Right lobe of liver (tissue), 6 donors: ENCODE data around the gene PRND. TPM values are rescaled to one million over a fixed set of nuclear protein-coding genes. Genes with fewer than 3 reads are reported as not detected.

ENCODE experiments used
- ATAC-seq, 4 donors: fragments of 200-7000 bp; cut with Tn5 transposase; one replicate each; pipeline ENCODE4 v1.9.1; 2020; ENCODE audit warnings: mild to moderate bottlenecking in 4 of 4, moderate library complexity in 4 of 4
- DNase-seq, 3 donors: peaks; one replicate each; pipeline ENCODE4 v3.0.0-alpha.2; 2020
- H3K27ac ChIP-seq, 3 donors: fragments of 200-600 bp; one replicate each; pipeline ENCODE4 v1.8.0; 2022
- H3K27me3 ChIP-seq, 2 donors: fragments of 200-600 bp; one replicate each; pipeline ENCODE4 v1.8.0; 2022
- H3K36me3 ChIP-seq, 4 donors: fragments of 200-600 bp; sonication (generic) in 1 of 4; one replicate each; pipeline versions ENCODE4 v1.5.1 to v1.8.0; 2017 to 2022; ENCODE audit warnings: control low read depth in 1 of 4
- H3K4me1 ChIP-seq, 4 donors: fragments of 200-600 bp; sonication (generic) in 1 of 4; one replicate each; pipeline versions ENCODE4 v1.5.1 to v1.8.0; 2017 to 2022; ENCODE audit warnings: control low read depth in 1 of 4
- H3K4me3 ChIP-seq, 3 donors: fragments of 200-600 bp; one replicate each; pipeline ENCODE4 v1.8.0; 2022
- H3K9me3 ChIP-seq, 4 donors: fragments of 200-600 bp; sonication (generic) in 1 of 4; one replicate each; pipeline versions ENCODE4 v1.5.1 to v1.8.0; 2017 to 2022; ENCODE audit warnings: control low read depth in 1 of 4
- POLR2A ChIP-seq: fragments of 450-650 bp; IDR thresholded peaks from one replicate; pipeline ENCODE4 v1.6.1; 2017; ENCODE audit warnings: antibody characterized with exemption, mild to moderate bottlenecking
- WGBS: methylation state at CpG from one replicate; pipeline ENCODE4 v1.1.6; 2018; ENCODE audit warnings: low coverage, low lambda C conversion rate; ENCODE audit not compliant: insufficient coverage; ENCODE audit errors: missing lambda C conversion rate; 5-methylcytosine and 5-hydroxymethylcytosine counted together
- intact Hi-C, 2 donors: fragments of 100-400 bp; cut with DNase I; formaldehyde crosslinking; loops; one replicate each; pipeline versions ENCODE4 v1.11.2 to v1.14.1; 2022
- long read RNA-seq: library from polyadenylated mRNA; unstranded; transcript quantifications from one replicate; pipeline ENCODE4 v2.0.0, GENCODE V29; 2019
- total RNA-seq, 6 experiments: library from RNA; depleted of rRNA in 2 of 6; stranded (reverse); fragments of >200 nt in 2 of 6; fragmentation: NEBNext Ultra II Directional in 3 of 6; extraction: Animal tissue kit (Norgen Biotek cat#: 25700) in 3 of 6; gene quantifications; one replicate each; pipeline versions ENCODE4 v1.1.0 to v1.2.4, GENCODE V29; 2016 to 2023
- TF ChIP-seq, protein P1 (sequence below), 4 donors: fragments of 200-600 bp in 3 of 4; fragments of 450-650 bp in 1 of 4; IDR thresholded peaks; one replicate each; pipeline versions ENCODE4 v1.5.1 to v1.8.0; 2016 to 2022; ENCODE audit warnings: antibody characterized with exemption in 4 of 4, mild to moderate bottlenecking in 2 of 4
- donor health status: DM: no; HTN: yes; CAD: no.
- donor health status: DM: no; HTN: no; CAD: no.
- donor health status: DM: no; HTN: no; CAD: no.
- donor health status: DM: no; HTN: yes; CAD: no.
- donor health status: DM: no; HTN: yes; CAD: no.

Gene PRND, protein sequence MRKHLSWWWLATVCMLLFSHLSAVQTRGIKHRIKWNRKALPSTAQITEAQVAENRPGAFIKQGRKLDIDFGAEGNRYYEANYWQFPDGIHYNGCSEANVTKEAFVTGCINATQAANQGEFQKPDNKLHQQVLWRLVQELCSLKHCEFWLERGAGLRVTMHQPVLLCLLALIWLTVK
- not detected for total RNA-seq
- long read RNA-seq = 0 reads

DNA sequence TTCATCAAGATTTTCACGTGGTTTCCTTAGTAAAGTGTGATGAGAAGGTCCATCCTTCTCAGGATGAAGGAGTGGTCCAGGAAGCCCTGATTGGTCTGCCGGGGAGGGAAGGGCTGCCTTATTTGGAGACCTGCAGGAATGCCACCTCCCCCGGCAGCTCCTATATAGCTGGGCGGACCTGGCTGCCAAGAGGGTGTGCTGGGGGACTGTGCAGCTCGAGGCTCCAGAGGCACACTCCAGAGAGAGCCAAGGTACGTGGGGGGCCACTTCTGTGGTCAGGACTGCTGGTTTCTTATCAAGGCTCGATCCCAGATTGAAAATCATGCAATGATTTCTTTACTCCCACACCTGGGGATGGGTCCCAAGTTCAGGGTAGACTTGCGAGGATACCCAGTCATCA lies at the start of gene PRND:
Gene PRND (plus strand): TSS at position 191 of the 400 bp plus-strand sequence. CDS start 2,643 bp downstream, outside the sequence.
- Histone ChIP-seq H3K4me1 (peaks cover 0 to 5% (median 0%) of the 10 kb centered on the region in 4 donors), H3K9me3 (no peaks in the 10 kb centered on the region), H3K27me3 (no peaks in the 10 kb centered on the region), H3K4me3 (no peak within 1 kb of the TSS), H3K36me3 (no peaks in the 10 kb centered on the region), H3K27ac (no peak within 1 kb of the TSS)
- no peak for TF ChIP-seq POLR2A
- TF ChIP-seq, protein P1, sequence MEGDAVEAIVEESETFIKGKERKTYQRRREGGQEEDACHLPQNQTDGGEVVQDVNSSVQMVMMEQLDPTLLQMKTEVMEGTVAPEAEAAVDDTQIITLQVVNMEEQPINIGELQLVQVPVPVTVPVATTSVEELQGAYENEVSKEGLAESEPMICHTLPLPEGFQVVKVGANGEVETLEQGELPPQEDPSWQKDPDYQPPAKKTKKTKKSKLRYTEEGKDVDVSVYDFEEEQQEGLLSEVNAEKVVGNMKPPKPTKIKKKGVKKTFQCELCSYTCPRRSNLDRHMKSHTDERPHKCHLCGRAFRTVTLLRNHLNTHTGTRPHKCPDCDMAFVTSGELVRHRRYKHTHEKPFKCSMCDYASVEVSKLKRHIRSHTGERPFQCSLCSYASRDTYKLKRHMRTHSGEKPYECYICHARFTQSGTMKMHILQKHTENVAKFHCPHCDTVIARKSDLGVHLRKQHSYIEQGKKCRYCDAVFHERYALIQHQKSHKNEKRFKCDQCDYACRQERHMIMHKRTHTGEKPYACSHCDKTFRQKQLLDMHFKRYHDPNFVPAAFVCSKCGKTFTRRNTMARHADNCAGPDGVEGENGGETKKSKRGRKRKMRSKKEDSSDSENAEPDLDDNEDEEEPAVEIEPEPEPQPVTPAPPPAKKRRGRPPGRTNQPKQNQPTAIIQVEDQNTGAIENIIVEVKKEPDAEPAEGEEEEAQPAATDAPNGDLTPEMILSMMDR (IDR thresholded peaks at IDR 0.05) = no peak
- 60% methylated on average over 2 of the region's 8 CpGs for WGBS
- DNase-seq (no peak), ATAC-seq (no peak)
- intact Hi-C loops = loop anchor here in 1 of 2 donors (5.0 kb wide), 1 partner anchor 114 kb away; no protein-coding TSS in a partner anchor

DNA sequence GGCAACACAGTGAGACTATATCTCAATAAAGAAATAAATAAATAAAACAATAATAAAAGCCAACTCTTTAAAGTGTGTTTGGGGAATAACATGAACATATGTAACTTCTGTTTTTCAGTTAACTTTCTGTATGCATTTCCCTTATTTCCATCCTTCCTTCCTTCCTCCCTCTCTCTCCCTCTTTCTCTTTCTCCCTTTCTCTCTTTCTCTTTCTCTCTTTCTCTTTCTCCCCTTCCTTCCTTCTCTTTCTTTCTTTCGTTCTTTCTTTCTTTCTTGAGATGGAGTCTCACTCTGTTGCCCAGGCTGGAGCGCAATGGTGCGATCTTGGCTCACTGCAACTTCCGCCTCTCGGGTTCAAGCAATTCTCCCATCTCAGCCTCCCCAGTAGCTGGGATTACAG lies 48.8 kb upstream of the PRND start:
- Histone ChIP-seq H3K4me3 (no peak overlapping the region), H3K27ac (no peak overlapping the region), H3K4me1 (no peaks in the 10 kb centered on the region), H3K27me3 (no peaks in the 10 kb centered on the region), H3K9me3 (no peaks in the 10 kb centered on the region), H3K36me3 (no peaks in the 10 kb centered on the region)
- WGBS = 84% methylated on average over 5 of the region's 5 CpGs
- TF ChIP-seq, protein P1 (IDR thresholded peaks at IDR 0.05) = no peak
- TF ChIP-seq POLR2A = no peak
- intact Hi-C loops = no loop called here
- DNase-seq (no peak), ATAC-seq (no peak)

DNA sequence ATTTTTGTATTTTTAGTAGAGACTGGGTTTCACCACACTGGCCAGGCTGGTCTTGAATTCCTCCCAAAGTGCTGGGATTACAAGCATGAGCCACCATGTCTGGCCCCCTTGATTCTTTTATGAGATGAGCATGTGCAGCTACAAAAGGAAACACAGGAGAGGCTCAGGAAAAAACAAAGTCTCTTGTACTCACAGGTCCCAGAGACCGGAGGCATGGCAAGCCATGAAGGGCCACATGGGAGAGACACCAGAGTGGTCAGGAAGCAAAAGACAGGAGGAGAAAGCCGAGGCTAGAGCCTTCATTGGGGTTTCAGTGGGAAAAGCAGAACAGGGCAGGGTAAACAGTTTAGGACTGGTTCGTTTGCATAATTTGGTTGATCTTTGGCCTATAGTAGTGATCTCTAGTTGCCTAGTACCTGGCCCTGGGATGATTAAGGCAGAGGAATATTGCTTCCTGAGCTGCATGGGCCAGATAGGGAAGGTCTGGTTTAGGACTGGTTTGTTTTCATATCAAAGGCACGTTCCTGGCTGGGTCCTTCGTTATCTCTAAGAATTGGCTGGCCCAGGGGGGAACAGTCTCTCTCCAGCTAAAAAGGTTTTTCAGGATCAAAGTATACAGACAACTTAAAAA lies 48.2 kb upstream of the PRND start:
- Histone ChIP-seq H3K27ac (no peak overlapping the region), H3K27me3 (no peaks in the 10 kb centered on the region), H3K4me3 (no peak overlapping the region), H3K9me3 (no peaks in the 10 kb centered on the region), H3K36me3 (no peaks in the 10 kb centered on the region), H3K4me1 (no peaks in the 10 kb centered on the region)
- 39% methylated on average over 5 of the region's 5 CpGs for WGBS
- intact Hi-C loops = no loop called here
- no peak for DNase-seq
- TF ChIP-seq, protein P1 (IDR thresholded peaks at IDR 0.05) = no peak
- no peak for TF ChIP-seq POLR2A
- peak in 1 of 4 donors; percentile 73 for ATAC-seq

DNA sequence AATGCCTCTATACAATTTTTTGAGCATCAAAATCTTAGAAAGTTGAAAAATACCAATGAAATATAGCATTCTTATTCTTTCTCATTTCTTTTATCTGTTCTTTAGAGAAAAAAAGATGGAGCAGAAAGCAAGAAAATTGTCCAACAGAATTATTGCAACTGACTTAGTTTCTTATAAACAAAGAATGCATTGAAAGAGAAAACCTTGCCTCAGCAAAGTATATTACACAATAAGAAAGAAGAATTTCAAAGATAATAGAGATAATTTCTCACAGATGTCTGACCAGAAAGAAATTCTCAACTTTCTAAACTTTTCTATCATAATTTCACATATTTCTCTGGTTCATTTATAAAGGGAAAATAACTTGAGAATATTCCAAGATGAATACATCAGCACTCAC lies 47.0 kb upstream of the PRND start:
- H3K4me3 ChIP-seq = no peak overlapping the region
- intact Hi-C loops = no loop called here
- ATAC-seq = no peak
- no peak for DNase-seq
- H3K27ac ChIP-seq = no peak overlapping the region
- TF ChIP-seq POLR2A = no peak
- TF ChIP-seq, protein P1 (IDR thresholded peaks at IDR 0.05) = no peak
- no peaks in the 10 kb centered on the region for H3K27me3 ChIP-seq
- no peaks in the 10 kb centered on the region for H3K36me3 ChIP-seq
- no peaks in the 10 kb centered on the region for H3K9me3 ChIP-seq
- no peaks in the 10 kb centered on the region for H3K4me1 ChIP-seq
